B cell (primary cell): Measurements from ENCODE around the gene CAMK4. TPM values are rescaled to one million over a fixed set of nuclear protein-coding genes. Genes with fewer than 3 reads are reported as not detected.

Experiments used
- ATAC-seq: fragments of 200-7000 bp; cut with Tn5 transposase; one replicate; pipeline ENCODE4 v1.10.0; 2021; ENCODE audit warnings: low read depth, mild to moderate bottlenecking, moderate number of reproducible peaks, moderate library complexity
- CTCF ChIA-PET: fragments of 350-600 bp; sonication (Branson Sonifier 250); formaldehyde crosslinking; loops from one replicate; lab custom pipeline; 2021; ENCODE audit warnings: antibody characterized with exemption, inconsistent platforms; lab: Charles Lee
- POLR2A ChIA-PET: fragments of 350-600 bp; sonication (Branson Sonifier 250); formaldehyde crosslinking; loops from one replicate; lab custom pipeline; 2021; ENCODE audit warnings: antibody characterized with exemption; lab: Charles Lee
- DNase-seq: peaks from one replicate; pipeline ENCODE4 v3.0.0; 2013
- H2AFZ ChIP-seq: 2 replicates; pipeline ENCODE4 v1.6.1; 2012; ENCODE audit warnings: mild to moderate bottlenecking, low read depth, low read length; ENCODE audit not compliant: insufficient read depth, poor library complexity, severe bottlenecking
- H3K27ac ChIP-seq, 2 donors: 1 replicate in 1 of 2; 2 replicates in 1 of 2; pipeline ENCODE4 v1.5.1; 2012 to 2013; ENCODE audit warnings: low read length in 2 of 2, mild to moderate bottlenecking in 2 of 2, moderate library complexity in 1 of 2
- H3K27me3 ChIP-seq, 4 experiments: fragments of 200-600 bp in 1 of 4; sonication (generic) in 1 of 4; replicated peaks in 1 of 4; 1 replicate in 2 of 4; 2 replicates in 2 of 4; pipeline versions ENCODE4 v1.6.1 to v1.7.0; 2013 to 2016; ENCODE audit warnings: low read length in 3 of 4, mild to moderate bottlenecking in 2 of 4, mixed read lengths in 1 of 4, moderate library complexity in 1 of 4; ENCODE audit not compliant: insufficient read depth in 4 of 4, control insufficient read depth in 3 of 4; ENCODE audit errors: control extremely low read depth in 1 of 4
- H3K36me3 ChIP-seq, 2 experiments: replicated peaks in 1 of 2; 1 replicate in 1 of 2; 2 replicates in 1 of 2; pipeline versions ENCODE4 v1.6.1 to v1.7.1; 2013; ENCODE audit warnings: low read length in 1 of 2; ENCODE audit not compliant: insufficient read depth in 2 of 2, control insufficient read depth in 1 of 2; ENCODE audit errors: control extremely low read depth in 1 of 2, extremely low read depth in 1 of 2
- H3K4me1 ChIP-seq, 2 donors: fragments of 200-600 bp in 1 of 2; sonication (generic) in 1 of 2; 1 replicate in 1 of 2; 2 replicates in 1 of 2; pipeline versions ENCODE4 v1.5.1 to v1.6.1; 2013 to 2017; ENCODE audit warnings: low read length in 2 of 2; ENCODE audit not compliant: control insufficient read depth in 2 of 2, insufficient read depth in 2 of 2
- H3K4me2 ChIP-seq: replicated peaks from 2 replicates; pipeline ENCODE3; 2012; ENCODE audit warnings: mild to moderate bottlenecking, low read depth, low read length; ENCODE audit not compliant: poor library complexity, severe bottlenecking
- H3K4me3 ChIP-seq, 5 experiments: fragments of 200-600 bp in 1 of 5; sonication (generic) in 1 of 5; 1 replicate in 3 of 5; 2 replicates in 2 of 5; pipeline versions ENCODE4 v1.5.1 to v1.7.0; 2011 to 2016; ENCODE audit warnings: low read length in 4 of 5, mild to moderate bottlenecking in 4 of 5, low read depth in 2 of 5, control low read depth in 1 of 5, moderate library complexity in 1 of 5; ENCODE audit not compliant: insufficient read depth in 1 of 5; ENCODE audit errors: control extremely low read depth in 1 of 5, extremely low read depth in 1 of 5
- H3K79me2 ChIP-seq: fragments of 200-600 bp; sonication (generic); one replicate; pipeline ENCODE4 v1.6.0; 2016; ENCODE audit warnings: low read length; ENCODE audit not compliant: control insufficient read depth, insufficient read depth
- H3K9ac ChIP-seq: fragments of 200-600 bp; sonication (generic); 2 replicates; pipeline ENCODE4 v1.6.1; 2017; ENCODE audit warnings: mild to moderate bottlenecking, low read length, moderate library complexity
- H3K9me3 ChIP-seq, 3 donors: one replicate each; pipeline versions ENCODE4 v1.6.1 to v1.7.1; 2013; ENCODE audit warnings: low read length in 2 of 3; ENCODE audit not compliant: control insufficient read depth in 2 of 3, insufficient read depth in 1 of 3; ENCODE audit errors: control extremely low read depth in 1 of 3
- H4K20me1 ChIP-seq: 2 replicates; pipeline ENCODE4 v1.6.0; 2012; ENCODE audit warnings: mild to moderate bottlenecking, low read length; ENCODE audit not compliant: insufficient read depth, control insufficient read depth, poor library complexity, severe bottlenecking
- H3K27ac Mint-ChIP-seq: one replicate; pipeline ENCODE4 v1.8.0; 2021; ENCODE audit warnings: mixed read lengths
- H3K27me3 Mint-ChIP-seq: one replicate; pipeline ENCODE4 v1.8.0; 2021; ENCODE audit warnings: mixed read lengths
- H3K4me1 Mint-ChIP-seq: one replicate; pipeline ENCODE4 v1.8.0; 2021; ENCODE audit warnings: mixed read lengths
- H3K4me3 Mint-ChIP-seq: one replicate; pipeline ENCODE4 v1.8.0; 2021; ENCODE audit warnings: mixed read lengths
- H3K9me3 Mint-ChIP-seq: one replicate; pipeline ENCODE4 v1.8.0; 2022; ENCODE audit warnings: mixed read lengths; ENCODE audit not compliant: insufficient read depth
- EZH2 ChIP-seq: IDR thresholded peaks from 2 replicates; pipeline ENCODE4 v1.6.1; 2012; ENCODE audit warnings: borderline replicate concordance, low read depth, mild to moderate bottlenecking, moderate library complexity, low read length; ENCODE audit not compliant: insufficient read depth, poor library complexity, severe bottlenecking
- WGBS: methylation state at CpG from one replicate; pipeline ENCODE4 v1.1.5; 2013; ENCODE audit warnings: missing lambda C conversion rate; ENCODE audit not compliant: insufficient coverage; 5-methylcytosine and 5-hydroxymethylcytosine counted together
- intact Hi-C: fragments of 100-400 bp; cut with micrococcal nuclease; formaldehyde crosslinking; loops from one replicate; pipeline ENCODE4 v1.10.0; 2022
- polyA plus RNA-seq: library from polyadenylated mRNA; depleted of rRNA; stranded (reverse); fragments of >200 nt; gene quantifications from 2 replicates; pipeline ENCODE4 v1.2.3, GENCODE V29; 2012
- total RNA-seq, 2 donors: library from RNA; stranded (reverse); fragments of 120-200 nt in 1 of 2; gene quantifications; 1 replicate in 1 of 2; 2 replicates in 1 of 2; pipeline versions ENCODE4 v1.2.3 to v1.2.4, GENCODE V29; 2013 to 2022
- TF ChIP-seq, protein P1 (sequence below): fragments of 200-600 bp; IDR thresholded peaks from one replicate; pipeline ENCODE4 v1.8.0; 2022; ENCODE audit warnings: antibody characterized with exemption, mild to moderate bottlenecking

CAMK4 gene
- total and polyA plus RNA-seq, 2 donors (not counting 1 experiment from before 2014, with no cell fraction given) = 0.78 to 4.8 TPM

DNA sequence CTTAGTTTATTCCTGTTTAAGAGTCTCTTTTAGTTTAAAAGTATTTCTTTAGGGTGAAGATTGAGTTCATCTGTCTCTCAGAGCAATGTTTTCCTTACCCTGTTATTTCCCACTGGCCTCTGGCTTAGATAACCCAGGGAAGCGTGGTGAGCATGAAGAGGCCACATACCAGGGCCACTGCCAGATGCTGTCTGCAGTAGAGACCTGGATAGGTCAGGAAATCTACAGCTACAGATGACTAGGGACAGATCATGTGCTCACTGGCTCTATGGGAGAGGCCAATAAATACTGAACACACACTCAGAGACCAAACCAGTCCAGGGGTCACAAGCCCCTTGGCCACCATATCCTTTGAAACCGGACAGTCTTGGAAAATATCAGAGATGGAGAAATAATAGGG lies 136.0 kb downstream of the CAMK4 start:
- H2AFZ ChIP-seq = no peak overlapping the region
- H3K4me3 ChIP-seq = no peak overlapping the region
- no peaks in the 10 kb centered on the region for H3K4me1 ChIP-seq
- H3K27me3 ChIP-seq = no peaks in the 10 kb centered on the region
- intact Hi-C loops = no loop called here
- H3K36me3 ChIP-seq = no peaks in the 10 kb centered on the region
- H3K79me2 ChIP-seq = no peaks in the 10 kb centered on the region
- 100% methylated on average over 1 of the region's 2 CpGs for WGBS
- CTCF ChIA-PET = no interaction called here
- no peak overlapping the region for H3K27ac Mint-ChIP-seq
- DNase-seq = no peak
- POLR2A ChIA-PET = no interaction called here
- TF ChIP-seq, protein P1, sequence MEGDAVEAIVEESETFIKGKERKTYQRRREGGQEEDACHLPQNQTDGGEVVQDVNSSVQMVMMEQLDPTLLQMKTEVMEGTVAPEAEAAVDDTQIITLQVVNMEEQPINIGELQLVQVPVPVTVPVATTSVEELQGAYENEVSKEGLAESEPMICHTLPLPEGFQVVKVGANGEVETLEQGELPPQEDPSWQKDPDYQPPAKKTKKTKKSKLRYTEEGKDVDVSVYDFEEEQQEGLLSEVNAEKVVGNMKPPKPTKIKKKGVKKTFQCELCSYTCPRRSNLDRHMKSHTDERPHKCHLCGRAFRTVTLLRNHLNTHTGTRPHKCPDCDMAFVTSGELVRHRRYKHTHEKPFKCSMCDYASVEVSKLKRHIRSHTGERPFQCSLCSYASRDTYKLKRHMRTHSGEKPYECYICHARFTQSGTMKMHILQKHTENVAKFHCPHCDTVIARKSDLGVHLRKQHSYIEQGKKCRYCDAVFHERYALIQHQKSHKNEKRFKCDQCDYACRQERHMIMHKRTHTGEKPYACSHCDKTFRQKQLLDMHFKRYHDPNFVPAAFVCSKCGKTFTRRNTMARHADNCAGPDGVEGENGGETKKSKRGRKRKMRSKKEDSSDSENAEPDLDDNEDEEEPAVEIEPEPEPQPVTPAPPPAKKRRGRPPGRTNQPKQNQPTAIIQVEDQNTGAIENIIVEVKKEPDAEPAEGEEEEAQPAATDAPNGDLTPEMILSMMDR = no peak
- no peak for TF ChIP-seq EZH2
- no peak overlapping the region for H3K9ac ChIP-seq
- H3K9me3 Mint-ChIP-seq = peaks cover 4% of the 10 kb centered on the region
- H3K4me3 Mint-ChIP-seq = no peak overlapping the region
- no peaks in the 10 kb centered on the region for H3K9me3 ChIP-seq
- no peaks in the 10 kb centered on the region for H3K4me1 Mint-ChIP-seq
- no peaks in the 10 kb centered on the region for H4K20me1 ChIP-seq
- no peak overlapping the region for H3K4me2 ChIP-seq
- no peak for ATAC-seq
- no peaks in the 10 kb centered on the region for H3K27me3 Mint-ChIP-seq
- H3K27ac ChIP-seq = no peak overlapping the region

DNA sequence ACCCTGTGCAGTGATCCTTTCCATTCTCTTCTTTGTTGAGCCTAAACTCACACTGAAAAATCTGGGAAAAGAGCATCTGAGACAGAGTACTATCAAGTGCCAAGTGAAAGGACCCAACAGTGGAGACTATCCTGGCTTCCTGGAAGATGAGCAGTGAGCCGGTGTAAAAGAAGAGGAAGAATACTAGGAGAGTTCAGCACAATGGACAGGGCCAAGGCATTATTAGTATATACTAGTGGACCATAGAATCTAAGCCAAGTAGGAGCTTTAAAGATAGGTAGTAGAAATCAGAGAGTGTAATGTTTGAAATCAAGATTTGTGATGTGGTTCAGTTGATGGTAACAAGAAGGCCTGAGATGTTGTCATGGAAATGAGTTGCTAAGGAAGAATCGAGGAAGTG lies 140.8 kb downstream of the CAMK4 start:
- Histone ChIP-seq H2AFZ (no peak overlapping the region), H3K9ac (no peak overlapping the region), H4K20me1 (no peaks in the 10 kb centered on the region), H3K27ac (no peak overlapping the region), H3K36me3 (no peaks in the 10 kb centered on the region), H3K4me2 (no peak overlapping the region), H3K9me3 (no peaks in the 10 kb centered on the region), H3K4me3 (no peak overlapping the region), H3K27me3 (no peaks in the 10 kb centered on the region), H3K79me2 (no peaks in the 10 kb centered on the region), H3K4me1 (no peaks in the 10 kb centered on the region)
- H3K4me1 Mint-ChIP-seq = no peaks in the 10 kb centered on the region
- ChIA-PET POLR2A (no interaction called here), CTCF (no interaction called here)
- WGBS = 90% methylated on average over 2 of the region's 2 CpGs
- no peak for TF ChIP-seq EZH2
- TF ChIP-seq, protein P1 = no peak
- H3K27ac Mint-ChIP-seq = no peak overlapping the region
- H3K9me3 Mint-ChIP-seq = peaks cover 4% of the 10 kb centered on the region
- ATAC-seq (no peak), DNase-seq (no peak)
- no peaks in the 10 kb centered on the region for H3K27me3 Mint-ChIP-seq
- intact Hi-C loops = no loop called here
- H3K4me3 Mint-ChIP-seq = no peak overlapping the region
